ENCODE measurements around the gene TET3. TPM values are rescaled to one million over a fixed set of nuclear protein-coding genes. Genes with fewer than 3 reads are reported as not detected.

The TET3 gene
- total RNA-seq, 2 experiments from 2014 or later: 22.2 to 24.1 TPM

- no peaks in the 10 kb centered on the region for H3K27me3 ChIP-seq (ENCODE audit: control insufficient read depth in 1 of 2, insufficient read depth in 2 of 2, low read length in 2 of 2)
- intact Hi-C loops (cut with DNase I, micrococcal nuclease): loop anchor here in 1 of 2 experiments (1.0 kb wide), 2 partner anchors 16 to 76 kb away; partner anchors contain the start of gene DGUOK
- ChIA-PET CTCF (interaction anchor here (0.9 to 2.0 kb wide), 9 partner anchors 15 to 178 kb away, joined by 3 to 8 read pairs (median 3); no protein-coding TSS in a partner anchor), POLR2A (interaction anchor here (0.6 to 3.2 kb wide), 13 partner anchors 15 to 173 kb away, joined by 3 to 25 read pairs (median 4); partner anchors contain the start of genes BOLA3, DGUOK, STAMBP and TET3)
- Mint-ChIP-seq H3K36me3 (ENCODE audit: low read depth) (no peaks in the 10 kb centered on the region), H3K4me3 (peak overlapping the region; percentile 87), H3K27me3 (no peaks in the 10 kb centered on the region), H3K4me1 (ENCODE audit: low read depth) (peaks cover 80% of the 10 kb centered on the region), H3K9me3 (no peaks in the 10 kb centered on the region), H3K27ac (peak overlapping the region; percentile 81)
- peaks cover 11% of the 10 kb centered on the region for H3K36me3 ChIP-seq (ENCODE audit: insufficient read depth, low read length)
- H3K4me3 ChIP-seq (ENCODE audit: low read length): peak overlapping the region; percentile 56
- no peaks in the 10 kb centered on the region for H3K9me3 ChIP-seq (ENCODE audit: control insufficient read depth in 1 of 2, insufficient read depth in 1 of 2, low read length in 2 of 2)
- ATAC-seq (ENCODE audit: poor library complexity) (peak; percentile 24), DNase-seq (no peak)
- TF ChIP-seq, protein P1, sequence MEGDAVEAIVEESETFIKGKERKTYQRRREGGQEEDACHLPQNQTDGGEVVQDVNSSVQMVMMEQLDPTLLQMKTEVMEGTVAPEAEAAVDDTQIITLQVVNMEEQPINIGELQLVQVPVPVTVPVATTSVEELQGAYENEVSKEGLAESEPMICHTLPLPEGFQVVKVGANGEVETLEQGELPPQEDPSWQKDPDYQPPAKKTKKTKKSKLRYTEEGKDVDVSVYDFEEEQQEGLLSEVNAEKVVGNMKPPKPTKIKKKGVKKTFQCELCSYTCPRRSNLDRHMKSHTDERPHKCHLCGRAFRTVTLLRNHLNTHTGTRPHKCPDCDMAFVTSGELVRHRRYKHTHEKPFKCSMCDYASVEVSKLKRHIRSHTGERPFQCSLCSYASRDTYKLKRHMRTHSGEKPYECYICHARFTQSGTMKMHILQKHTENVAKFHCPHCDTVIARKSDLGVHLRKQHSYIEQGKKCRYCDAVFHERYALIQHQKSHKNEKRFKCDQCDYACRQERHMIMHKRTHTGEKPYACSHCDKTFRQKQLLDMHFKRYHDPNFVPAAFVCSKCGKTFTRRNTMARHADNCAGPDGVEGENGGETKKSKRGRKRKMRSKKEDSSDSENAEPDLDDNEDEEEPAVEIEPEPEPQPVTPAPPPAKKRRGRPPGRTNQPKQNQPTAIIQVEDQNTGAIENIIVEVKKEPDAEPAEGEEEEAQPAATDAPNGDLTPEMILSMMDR (IDR thresholded peaks at IDR 0.05): no peak
- H3K27ac ChIP-seq (ENCODE audit: low read depth in 1 of 2, low read length in 2 of 2): peak overlapping the region; percentile 41 to 69
- H3K4me1 ChIP-seq (ENCODE audit: insufficient read depth, low read length): peaks cover 75% of the 10 kb centered on the region
These were observed 17.2 kb downstream of the TET3 start for GRCh38 chr2:74001781-74002504.

- POLR2A ChIA-PET: interaction anchor here (0.6 to 3.2 kb wide), 11 partner anchors 16 to 268 kb away, joined by 3 to 25 read pairs (median 4); partner anchors contain the start of genes DGUOK, STAMBP and TET3
- H3K27ac Mint-ChIP-seq: peak overlapping the region; percentile 68
- Histone ChIP-seq H3K4me1 (ENCODE audit: insufficient read depth, low read length) (peaks cover 67% of the 10 kb centered on the region), H3K27ac (ENCODE audit: low read depth in 1 of 2, low read length in 2 of 2) (no peak overlapping the region), H3K36me3 (ENCODE audit: insufficient read depth, low read length) (peaks cover 16% of the 10 kb centered on the region), H3K4me3 (ENCODE audit: low read length) (peak overlapping the region; percentile 58), H3K27me3 (ENCODE audit: control insufficient read depth in 1 of 2, insufficient read depth in 2 of 2, low read length in 2 of 2) (no peaks in the 10 kb centered on the region), H3K9me3 (ENCODE audit: control insufficient read depth in 1 of 2, insufficient read depth in 1 of 2, low read length in 2 of 2) (no peaks in the 10 kb centered on the region)
- no peaks in the 10 kb centered on the region for H3K36me3 Mint-ChIP-seq (ENCODE audit: low read depth)
- no peaks in the 10 kb centered on the region for H3K9me3 Mint-ChIP-seq
- peak; percentile 53 to 92 (median 77) for DNase-seq
- TF ChIP-seq, protein P1 (IDR thresholded peaks at IDR 0.05): no peak
- peak; percentile 85 for ATAC-seq (ENCODE audit: poor library complexity)
- intact Hi-C loops (cut with DNase I, micrococcal nuclease): loop anchor here in 1 of 2 experiments (1.0 kb wide), 2 partner anchors 24 to 76 kb away; partner anchors contain the start of gene DGUOK
- peak overlapping the region; percentile 90 for H3K4me3 Mint-ChIP-seq
- CTCF ChIA-PET: interaction anchor here (0.9 to 1.6 kb wide), 8 partner anchors 16 to 179 kb away, joined by 3 to 8 read pairs (median 3); no protein-coding TSS in a partner anchor
- peaks cover 77% of the 10 kb centered on the region for H3K4me1 Mint-ChIP-seq (ENCODE audit: low read depth)
- H3K27me3 Mint-ChIP-seq: no peaks in the 10 kb centered on the region
These were observed 18.1 kb downstream of the TET3 start for GRCh38 chr2:74002505-74003421.

Measured in CD4-positive, alpha-beta T cell (primary cell).